Tongue (tissue), 2 donors: ENCODE results near the gene LHFPL2. TPM values are rescaled to one million over a fixed set of nuclear protein-coding genes. Genes with fewer than 3 reads are reported as not detected.
A peak's percentile ranks its signal among the peaks of the same experiment; 100 is the strongest.

Experiments
- DNase-seq: peaks from one replicate; pipeline ENCODE4 v3.0.0-alpha.2; 2015
- total RNA-seq: library from RNA; depleted of rRNA; stranded (reverse); fragments of >200 nt; gene quantifications from one replicate; pipeline ENCODE4 v1.2.3, GENCODE V29; 2014

Gene LHFPL2
- total RNA-seq, 1 donor from 2014 or later, result 107 TPM

- no peak for DNase-seq
Observed at GRCh38 chr5:78501411-78502352, 146.9 kb downstream of the LHFPL2 start.

- no peak for DNase-seq
Observed at GRCh38 chr5:78500871-78501270, 147.7 kb downstream of the LHFPL2 start.

DNA sequence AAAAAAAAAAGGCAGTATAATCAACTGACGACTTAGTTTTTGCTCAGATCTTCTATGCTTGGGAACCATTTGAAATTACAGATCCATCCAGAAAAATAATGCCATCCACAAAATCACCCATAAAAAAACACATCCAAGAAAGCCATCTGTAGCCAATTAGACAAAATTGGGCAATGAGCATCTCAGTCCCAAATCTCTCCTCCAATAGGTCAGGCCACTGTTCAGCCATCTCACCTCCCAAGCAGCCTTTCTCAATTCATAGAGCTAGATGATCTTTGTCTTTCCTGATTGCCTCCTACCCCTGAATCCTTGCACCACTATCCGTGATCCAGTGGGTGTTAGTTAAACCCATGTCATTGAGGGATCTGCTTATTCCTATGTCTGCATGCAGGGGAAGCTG, 148.5 kb downstream of the LHFPL2 start:
- DNase-seq, result no peak

- no peak for DNase-seq
Observed at GRCh38 chr5:78499485-78499884, 149.1 kb downstream of the LHFPL2 start.

DNA sequence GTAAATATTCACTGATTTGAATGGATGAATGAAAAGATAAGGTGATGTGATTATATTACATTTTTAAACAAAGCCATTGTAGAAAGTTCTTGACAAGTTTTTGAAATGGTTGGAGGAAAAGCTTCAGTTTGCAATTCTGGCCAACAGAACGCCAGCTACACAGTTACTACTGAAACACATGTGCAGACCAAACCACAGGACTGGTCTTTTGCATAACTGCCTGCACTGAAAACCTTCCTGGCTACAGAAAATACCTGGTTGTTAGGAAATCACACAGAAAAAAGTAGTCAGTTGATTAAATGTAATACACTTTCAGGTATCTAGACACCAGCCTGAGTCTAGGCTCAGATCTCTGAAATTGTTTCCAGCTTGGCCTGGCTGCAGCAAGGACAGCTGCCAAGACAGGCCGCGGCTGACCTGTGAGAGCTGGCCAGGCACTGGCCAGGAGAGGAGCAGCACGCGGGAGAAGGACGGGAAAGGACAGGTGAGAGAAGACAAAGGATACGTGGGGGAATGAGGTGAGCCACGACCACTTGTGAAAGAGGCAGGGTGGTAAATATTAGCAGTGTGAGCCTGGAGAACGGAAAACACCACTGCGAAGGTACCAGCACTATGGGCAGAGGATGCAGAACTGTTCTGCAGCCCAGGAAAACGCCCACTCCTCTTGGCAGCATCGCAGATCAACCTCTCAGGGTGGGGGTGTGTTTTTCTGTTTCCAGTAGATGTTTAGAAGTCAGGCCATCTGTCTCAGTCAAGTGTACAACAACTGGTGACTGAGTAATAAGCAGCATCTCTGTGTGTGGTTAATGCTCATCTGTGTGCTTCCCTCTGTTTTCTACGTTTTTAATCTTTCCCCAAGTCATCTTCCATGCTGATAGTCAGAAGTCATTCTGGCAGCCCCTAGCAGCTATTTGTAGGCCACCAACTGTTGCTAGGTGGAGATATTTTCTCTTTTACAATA, 150.7 kb downstream of the LHFPL2 start:
- peak; percentile 68 for DNase-seq

DNA sequence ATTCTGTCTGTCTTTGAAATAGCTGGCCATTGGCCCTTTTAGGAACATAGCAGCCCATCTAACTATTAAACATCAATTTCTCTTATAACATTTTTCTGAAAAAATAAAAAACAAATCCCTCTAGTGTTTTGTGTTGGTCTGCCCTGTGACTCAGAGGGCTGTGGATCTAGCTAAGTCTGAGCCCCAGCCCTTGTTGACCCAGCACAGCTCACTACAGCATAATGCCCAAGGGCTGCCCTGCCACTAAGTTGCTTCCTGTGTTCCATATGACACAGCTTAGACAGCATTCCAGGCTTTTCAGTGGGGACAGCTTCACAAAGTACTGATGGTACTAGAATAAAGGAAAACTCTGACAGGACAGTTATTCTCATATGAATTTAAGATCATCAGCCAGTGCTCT, 152.2 kb downstream of the LHFPL2 start:
- DNase-seq, result no peak

DNA sequence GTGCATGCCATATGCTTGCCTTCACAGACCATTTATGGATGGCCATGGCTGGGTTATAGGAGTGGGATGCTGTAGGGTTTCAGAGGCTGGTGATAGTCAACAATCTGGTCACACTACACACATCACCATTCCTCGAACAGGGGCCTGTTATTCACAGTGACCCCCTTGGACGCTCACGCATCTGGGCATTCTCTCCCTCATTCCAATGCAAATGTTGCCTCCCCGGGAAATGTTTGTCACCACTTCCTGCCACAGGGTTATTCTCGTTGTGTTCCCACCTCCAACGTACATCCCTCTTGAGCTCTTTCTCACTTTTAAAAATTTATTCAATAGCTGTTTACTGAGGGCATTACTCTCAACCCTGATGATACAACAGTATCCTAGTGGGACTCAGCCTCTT, 152.8 kb downstream of the LHFPL2 start:
- no peak for DNase-seq

- no peak for DNase-seq
Observed at GRCh38 chr5:78492650-78493049, 155.9 kb downstream of the LHFPL2 start.

DNA sequence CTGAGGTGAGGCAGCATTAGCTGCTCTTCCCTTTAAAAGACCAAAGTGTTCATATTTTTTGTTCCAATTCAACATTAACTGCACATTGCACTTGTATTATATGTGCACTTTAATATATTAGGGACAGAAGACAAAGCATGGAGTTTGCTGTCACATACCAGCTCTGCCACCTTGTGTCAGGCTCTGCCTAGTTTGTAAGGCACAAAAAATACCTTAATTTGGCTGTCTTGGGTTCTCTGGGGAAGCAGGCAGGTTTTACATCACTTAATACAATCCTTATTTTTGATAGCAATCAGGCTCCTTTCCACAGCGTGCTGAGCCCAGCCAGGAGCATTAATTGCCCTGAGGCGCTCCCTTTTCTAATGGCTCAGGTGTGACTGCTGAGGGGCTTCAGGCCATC, 156.3 kb downstream of the LHFPL2 start:
- no peak for DNase-seq

DNA sequence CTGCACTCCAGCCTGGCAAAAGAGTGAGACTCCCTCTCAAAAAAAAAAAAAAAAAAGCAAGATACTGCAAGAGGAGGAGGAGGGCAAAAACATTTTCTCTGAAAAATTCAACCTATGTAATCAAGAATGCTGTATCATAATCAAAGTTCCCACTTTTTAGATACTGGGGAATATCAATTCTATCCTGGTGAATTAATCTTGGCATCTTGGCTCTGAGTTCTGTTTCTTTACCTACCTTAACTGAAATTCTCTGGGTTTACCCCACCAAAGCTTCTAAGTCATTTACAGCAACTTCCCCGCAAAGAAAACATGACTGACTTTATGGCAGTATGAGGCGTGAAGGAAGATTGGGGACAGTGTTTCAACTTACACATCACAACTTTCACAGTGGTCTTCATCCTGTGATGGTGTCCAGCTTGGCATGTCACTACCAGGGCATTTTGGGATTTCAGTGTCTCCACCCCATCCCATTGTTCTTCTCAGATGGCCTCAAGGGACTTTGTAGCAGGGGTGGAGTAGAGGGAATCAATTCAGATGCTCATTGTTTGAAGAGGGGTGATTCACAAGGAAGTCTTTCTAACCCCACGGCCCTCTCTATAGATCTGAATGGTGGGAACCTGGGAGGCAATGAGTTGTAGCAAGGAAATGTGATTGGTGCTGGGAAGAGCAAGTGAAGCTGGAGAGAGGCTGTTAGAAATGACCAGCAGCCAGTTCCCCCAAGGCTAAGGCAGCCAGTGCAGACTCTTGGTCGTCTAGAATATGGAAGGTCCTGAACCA, 157.7 kb downstream of the LHFPL2 start:
- DNase-seq, result no peak

GRCh38 chr5:78487846-78488245, 160.7 kb downstream of the LHFPL2 start:
- no peak for DNase-seq

DNA sequence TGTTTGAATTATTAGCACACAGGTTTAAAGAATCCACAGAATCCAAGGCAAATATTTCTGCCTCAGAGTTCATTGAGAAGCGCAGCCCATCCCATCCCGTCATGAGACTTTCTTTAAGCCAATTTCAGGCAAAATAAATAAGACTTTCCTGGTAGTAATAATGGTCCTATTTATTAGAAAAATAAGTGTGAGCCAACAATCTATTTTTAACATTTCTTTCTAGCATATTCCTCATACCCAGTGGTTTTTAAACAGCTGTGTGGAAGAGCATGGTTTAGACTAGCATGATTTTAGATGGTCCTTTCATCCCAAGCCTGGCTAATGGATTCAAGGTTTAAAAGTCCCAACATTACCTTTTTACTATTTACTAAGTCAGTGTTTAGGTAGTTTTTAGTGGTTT, 162.4 kb downstream of the LHFPL2 start:
- DNase-seq, result no peak

GRCh38 chr5:78483809-78484521, 164.6 kb downstream of the LHFPL2 start:
- DNase-seq, result no peak

DNA sequence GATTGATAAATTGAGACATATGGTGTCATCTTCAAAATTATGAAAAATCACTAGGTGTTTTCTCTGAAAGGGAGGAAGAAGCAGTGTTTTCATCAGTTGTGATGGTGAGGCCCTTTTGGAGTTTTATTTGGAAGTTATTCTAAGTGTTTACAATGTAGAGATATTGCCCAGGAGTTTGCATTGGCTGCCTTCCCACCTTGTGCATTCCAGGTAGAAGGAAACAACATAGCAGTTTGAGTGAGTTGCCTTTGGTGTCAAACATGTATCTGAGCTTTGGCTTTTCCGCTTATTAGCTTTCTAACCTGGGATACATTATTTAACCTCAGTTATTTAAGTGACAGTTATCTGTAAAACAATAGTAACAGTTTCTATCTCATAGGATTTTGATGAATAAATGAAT, 165.6 kb downstream of the LHFPL2 start:
- no peak for DNase-seq

DNA sequence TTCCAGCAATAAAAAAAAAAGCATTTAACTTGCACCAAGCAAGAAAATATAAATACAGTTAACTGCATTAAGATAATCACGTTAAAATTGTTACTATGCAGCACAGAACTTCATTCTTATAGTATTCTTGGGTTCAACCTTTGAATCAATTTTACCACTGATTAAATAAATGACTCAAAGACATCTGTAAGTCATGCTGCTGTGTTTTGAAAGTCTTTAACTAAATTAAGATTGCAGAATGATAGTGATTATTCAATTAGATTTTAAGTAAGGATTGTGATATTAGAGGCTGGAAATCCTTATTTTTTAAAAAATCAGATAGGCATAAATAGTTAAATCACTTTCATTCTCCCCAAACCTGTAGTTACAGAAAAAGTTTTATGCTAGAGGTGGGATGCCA, 171.8 kb downstream of the LHFPL2 start:
- DNase-seq, result no peak

DNA sequence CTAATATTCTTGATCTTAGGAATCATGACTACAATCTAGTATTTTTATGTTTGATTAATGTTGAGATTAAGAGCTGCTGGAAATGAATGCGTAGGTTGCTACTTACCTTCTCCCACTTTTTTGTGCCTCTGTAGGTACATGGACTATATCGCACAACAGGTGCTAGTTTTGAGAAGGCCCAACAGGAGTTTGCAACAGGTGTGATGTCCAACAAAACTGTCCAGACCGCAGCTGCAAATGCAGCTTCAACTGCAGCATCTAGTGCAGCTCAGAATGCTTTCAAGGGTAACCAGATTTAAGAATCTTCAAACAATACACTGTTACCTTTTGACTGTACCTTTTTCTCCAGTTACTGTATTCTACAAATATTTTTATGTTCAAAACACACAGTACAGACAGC, 173.2 kb downstream of the LHFPL2 start:
- DNase-seq, result no peak

DNA sequence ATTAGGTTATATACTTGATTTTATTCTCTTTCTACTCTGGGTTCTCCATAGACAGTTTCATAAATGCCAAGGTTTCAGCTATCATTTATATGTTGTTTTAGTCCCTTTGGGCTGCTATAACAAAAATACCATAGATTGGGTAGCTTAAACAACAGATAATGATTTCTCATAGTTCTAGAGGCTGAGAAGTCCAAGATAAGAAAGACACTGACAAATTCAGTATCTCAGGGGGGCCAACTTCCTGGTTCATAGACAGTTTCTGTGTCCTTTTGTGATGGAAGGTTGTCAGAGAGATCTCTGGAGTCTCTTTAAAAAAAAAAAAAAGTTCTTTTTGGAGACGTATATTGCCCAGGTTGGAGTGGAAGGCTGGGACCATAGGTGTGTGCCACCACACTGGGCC, 174.8 kb downstream of the LHFPL2 start:
- DNase-seq, result no peak

DNA sequence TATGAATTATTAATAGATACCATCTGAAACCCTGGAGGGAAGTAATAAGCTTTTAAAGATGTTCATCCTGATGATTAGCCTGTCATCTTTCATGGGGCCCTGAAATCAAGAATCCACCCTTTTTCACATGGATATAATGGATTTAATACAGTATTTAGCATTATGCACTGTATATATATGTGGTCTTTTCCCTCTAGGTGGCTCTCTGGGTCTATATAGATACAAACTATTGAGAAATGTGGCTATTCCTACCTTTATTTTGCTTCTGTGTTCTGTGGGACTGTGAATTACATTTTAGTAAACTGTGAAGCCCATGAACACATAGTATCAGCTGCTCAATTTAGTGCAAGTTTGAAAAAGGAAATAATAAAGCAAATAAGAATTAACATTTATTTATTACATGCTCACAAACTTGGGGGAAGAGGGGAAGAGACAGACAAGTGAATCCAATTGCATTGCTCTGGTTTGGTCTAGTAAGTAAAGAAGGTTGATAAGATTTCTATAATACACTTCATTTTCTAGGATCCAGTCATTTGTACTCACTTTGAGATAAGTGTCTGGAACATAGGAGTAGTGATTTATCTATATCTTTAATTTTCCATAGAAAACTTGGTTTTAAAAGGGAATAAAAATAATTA, 176.0 kb downstream of the LHFPL2 start:
- DNase-seq, result no peak

- no peak for DNase-seq
Observed at GRCh38 chr5:78471896-78472295, 176.7 kb downstream of the LHFPL2 start.

DNA sequence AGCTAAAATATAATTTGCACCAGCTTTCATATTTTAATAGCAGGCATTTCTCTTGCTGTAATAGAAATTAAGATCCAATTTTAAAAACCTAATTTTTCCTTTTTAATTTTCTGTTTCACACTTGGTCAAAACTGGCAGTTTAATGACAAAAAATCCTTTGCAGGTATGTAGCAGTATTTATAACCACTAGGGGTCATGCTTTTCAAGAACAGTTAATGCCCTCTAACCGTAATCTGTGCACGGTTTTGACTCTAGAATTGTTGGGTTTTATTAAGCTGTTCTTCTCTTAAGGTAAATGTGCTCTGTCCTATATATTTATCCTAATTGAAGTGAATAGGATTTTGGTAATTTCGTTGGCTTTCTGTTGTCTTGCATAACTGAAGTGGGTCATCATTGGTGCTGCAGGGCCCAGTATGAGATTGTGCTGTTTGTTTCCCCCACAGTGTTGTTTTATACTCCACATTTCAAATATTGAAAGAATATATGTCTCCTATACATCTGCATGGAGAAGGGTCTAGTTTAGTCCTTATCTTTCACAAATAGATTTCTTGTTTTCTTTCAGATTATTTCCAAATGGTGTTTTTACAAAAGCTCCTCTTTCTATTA, 180.7 kb downstream of the LHFPL2 start:
- DNase-seq, result peak; percentile 68

GRCh38 chr5:78467140-78467539, 181.4 kb downstream of the LHFPL2 start:
- no peak for DNase-seq
